GM12874 (cell line): ENCODE data around the gene CARD19.

Experiments
- CTCF ChIP-seq: IDR thresholded peaks from 2 replicates; pipeline ENCODE4 v1.5.1; 2011; ENCODE audit warnings: low read depth, mild to moderate bottlenecking, control low read depth, low read length, moderate library complexity; ENCODE audit not compliant: insufficient read depth

CARD19 gene

GRCh38 chr9:93151097-93151784, 55.2 kb downstream of the CARD19 start:
- no peak for TF ChIP-seq CTCF

- peak; percentile 70 for TF ChIP-seq CTCF
Measured at GRCh38 chr9:93154293-93154903, 58.4 kb downstream of the CARD19 start.

GRCh38 chr9:93155716-93156474, 59.9 kb downstream of the CARD19 start:
- no peak for TF ChIP-seq CTCF

- TF ChIP-seq CTCF = no peak
Measured at GRCh38 chr9:93156475-93157008, 60.5 kb downstream of the CARD19 start.

GRCh38 chr9:93159601-93160471, 63.8 kb downstream of the CARD19 start:
- peak; percentile 99 for TF ChIP-seq CTCF

GRCh38 chr9:93161786-93162562, 66.0 kb downstream of the CARD19 start:
- TF ChIP-seq CTCF = no peak
